ENCODE results near the gene TAMALIN.

Gene TAMALIN

GRCh38 chr12:51962737-51963136, 44.0 kb upstream of the TAMALIN start:
- TF ChIP-seq CTCF (IDR thresholded peaks at IDR 0.05; ENCODE audit: extremely low read depth, insufficient read depth, missing control alignments) = no peak
- in situ Hi-C loops (cut with MboI; ENCODE audit: low pct_unique_long_range_greater_than_20kb, low sequenced_read_pairs, unreplicated experiment) = no loop called here
- no peak for DNase-seq (ENCODE audit: low spot score)

- no peak for DNase-seq (ENCODE audit: low spot score)
- in situ Hi-C loops (cut with MboI; ENCODE audit: low pct_unique_long_range_greater_than_20kb, low sequenced_read_pairs, unreplicated experiment) = no loop called here
- no peak for TF ChIP-seq CTCF (IDR thresholded peaks at IDR 0.05; ENCODE audit: extremely low read depth, insufficient read depth, missing control alignments)
These were observed 43.3 kb upstream of the TAMALIN start for GRCh38 chr12:51963477-51963876.

GRCh38 chr12:51969643-51970042, 37.1 kb upstream of the TAMALIN start:
- DNase-seq (ENCODE audit: low spot score) = no peak
- TF ChIP-seq CTCF (IDR thresholded peaks at IDR 0.05; ENCODE audit: extremely low read depth, insufficient read depth, missing control alignments) = no peak
- in situ Hi-C loops (cut with MboI; ENCODE audit: low pct_unique_long_range_greater_than_20kb, low sequenced_read_pairs, unreplicated experiment) = loop anchor here (10.0 kb wide), 1 partner anchor 75 kb away; no protein-coding TSS in a partner anchor

- DNase-seq (ENCODE audit: low spot score) = peak; percentile 74
These were observed 35.7 kb upstream of the TAMALIN start for GRCh38 chr12:51970904-51971646.

GRCh38 chr12:51971679-51972421, 34.9 kb upstream of the TAMALIN start:
- in situ Hi-C loops (cut with MboI; ENCODE audit: low pct_unique_long_range_greater_than_20kb, low sequenced_read_pairs, unreplicated experiment) = loop anchor here (10.0 kb wide), 1 partner anchor 77 kb away; no protein-coding TSS in a partner anchor
- TF ChIP-seq CTCF (IDR thresholded peaks at IDR 0.05; ENCODE audit: extremely low read depth, insufficient read depth, missing control alignments) = no peak
- DNase-seq (ENCODE audit: low spot score) = no peak

More at GRCh38 chr12:51970904-51971646, 35.7 kb upstream of the TAMALIN start:
- peak; percentile 67 for TF ChIP-seq CTCF (IDR thresholded peaks at IDR 0.05; ENCODE audit: extremely low read depth, insufficient read depth, missing control alignments)
- in situ Hi-C loops (cut with MboI; ENCODE audit: low pct_unique_long_range_greater_than_20kb, low sequenced_read_pairs, unreplicated experiment) = loop anchor here (10.0 kb wide), 1 partner anchor 76 kb away; no protein-coding TSS in a partner anchor

- TF ChIP-seq CTCF (IDR thresholded peaks at IDR 0.05; ENCODE audit: extremely low read depth, insufficient read depth, missing control alignments) = no peak
- DNase-seq (ENCODE audit: low spot score) = no peak
- in situ Hi-C loops (cut with MboI; ENCODE audit: low pct_unique_long_range_greater_than_20kb, low sequenced_read_pairs, unreplicated experiment) = loop anchor here (10.0 kb wide), 1 partner anchor 78 kb away; no protein-coding TSS in a partner anchor
These were observed 34.3 kb upstream of the TAMALIN start for GRCh38 chr12:51972422-51972812.
